NCI-H460 (cell line): Measurements from ENCODE around the gene HCAR2. TPM values are rescaled to one million over a fixed set of nuclear protein-coding genes. Genes with fewer than 3 reads are reported as not detected.
A peak's percentile ranks its signal among the peaks of the same experiment; 100 is the strongest.
"Not testable (repeated sequence)": the region's sequence is repeated elsewhere in the genome, so short reads cannot be mapped to it uniquely, and the experiment has no call there.

Source experiments
- DNase-seq: peaks from one replicate; pipeline ENCODE4 v3.0.0-alpha.2; 2016; ENCODE audit warnings: low read depth; ENCODE audit errors: extremely low read depth
- polyA plus RNA-seq: library from polyadenylated mRNA; depleted of rRNA; stranded (reverse); fragments of >200 nt; gene quantifications from 2 replicates; pipeline ENCODE4 v1.2.3, GENCODE V29; 2014; cell fraction: nucleus; rRNA removed
- total RNA-seq: library from RNA; depleted of rRNA; stranded (reverse); fragments of >200 nt; shearing (Covaris generic); gene quantifications from 2 replicates; pipeline ENCODE4 v1.2.3, GENCODE V29; 2014; rRNA removed

HCAR2 gene
- 0.17 TPM in 2 replicates for total RNA-seq
- polyA plus RNA-seq: not detected in 2 replicates

DNA sequence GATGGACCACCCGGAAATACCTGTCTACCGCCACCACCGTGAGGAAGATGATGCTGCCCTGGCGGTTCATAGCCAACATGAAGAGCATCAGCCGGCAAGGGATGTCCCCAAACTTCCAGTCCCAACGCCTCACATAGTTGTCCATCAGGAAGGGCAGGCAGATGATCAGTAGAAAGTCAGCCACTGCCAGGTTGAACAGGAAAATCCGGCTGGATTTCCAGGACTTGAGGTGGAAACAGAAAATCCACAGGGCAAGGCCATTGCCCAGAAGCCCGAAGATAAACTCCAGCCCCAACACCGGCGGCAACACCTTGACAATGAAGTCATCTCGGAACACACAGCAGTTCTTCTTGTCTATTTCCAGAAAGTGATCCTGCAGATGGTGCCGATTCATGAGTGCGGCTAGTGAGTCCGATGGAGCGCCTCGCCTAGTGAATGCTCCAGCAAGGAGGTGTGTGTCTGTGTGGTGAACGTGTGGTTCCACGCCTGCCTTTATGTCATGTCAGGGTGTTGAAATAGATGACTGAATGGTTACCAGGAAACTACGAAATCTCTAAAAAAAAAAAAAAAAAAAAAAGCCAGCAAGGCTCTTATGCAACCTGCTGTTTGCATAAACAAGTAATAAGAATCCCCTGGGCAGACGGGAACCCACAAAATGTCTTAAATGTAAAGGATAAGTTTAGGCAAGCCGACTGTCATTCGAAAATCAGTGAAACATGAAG, at the start of gene HCAR2:
Gene HCAR2 (minus strand): TSS at position 468 of the 722 bp plus-strand sequence. CDS start 74 bp downstream, at position 394.
- not testable (repeated sequence) for DNase-seq

DNA sequence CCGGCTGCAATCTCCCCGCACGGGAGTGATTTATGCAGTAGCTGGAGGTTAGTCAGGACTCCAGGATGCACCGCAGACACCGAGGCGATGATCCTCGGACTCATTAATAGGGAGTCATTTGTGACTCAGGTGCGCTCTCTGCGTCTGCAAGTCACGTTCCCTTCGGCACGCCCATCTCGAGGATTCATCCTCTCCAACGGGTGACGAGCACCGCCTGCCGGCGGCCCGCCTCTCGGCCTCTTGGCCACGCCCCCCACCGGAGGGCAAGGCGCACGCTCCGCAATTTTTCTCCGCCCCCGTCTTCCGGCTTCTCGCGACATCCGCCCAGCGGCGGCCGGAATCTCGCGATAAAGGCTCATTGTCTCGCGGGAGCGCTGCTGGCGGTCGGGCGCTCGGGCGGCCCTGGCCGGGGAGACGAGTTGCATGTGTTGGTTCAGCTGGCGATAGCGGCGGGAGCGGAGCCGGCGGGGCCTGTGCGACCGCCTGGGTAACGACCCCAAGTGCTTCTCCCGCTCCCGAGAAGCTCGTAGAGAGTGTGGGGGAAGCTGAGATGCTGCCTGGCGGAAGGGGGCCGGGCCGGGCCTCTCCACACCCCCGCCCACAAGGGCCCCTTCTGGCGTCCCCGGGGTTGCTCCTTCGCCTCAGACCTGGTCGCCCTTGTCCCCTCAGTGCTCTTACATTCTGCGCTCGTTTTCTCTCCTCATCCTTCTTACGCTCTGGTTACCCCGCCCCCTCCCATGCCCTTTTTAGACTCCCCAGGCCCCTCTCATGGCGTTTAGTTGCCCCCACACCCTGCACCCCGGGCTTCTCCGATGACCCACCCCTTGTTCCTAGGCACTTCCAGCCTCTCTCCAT, 49.5 kb upstream of the HCAR2 start, which contains the start of gene DENR:
Gene DENR (plus strand): TSS at position 361 of the 855 bp plus-strand sequence. CDS start 878 bp downstream, outside the sequence.
- peak; percentile 97 for DNase-seq

DNA sequence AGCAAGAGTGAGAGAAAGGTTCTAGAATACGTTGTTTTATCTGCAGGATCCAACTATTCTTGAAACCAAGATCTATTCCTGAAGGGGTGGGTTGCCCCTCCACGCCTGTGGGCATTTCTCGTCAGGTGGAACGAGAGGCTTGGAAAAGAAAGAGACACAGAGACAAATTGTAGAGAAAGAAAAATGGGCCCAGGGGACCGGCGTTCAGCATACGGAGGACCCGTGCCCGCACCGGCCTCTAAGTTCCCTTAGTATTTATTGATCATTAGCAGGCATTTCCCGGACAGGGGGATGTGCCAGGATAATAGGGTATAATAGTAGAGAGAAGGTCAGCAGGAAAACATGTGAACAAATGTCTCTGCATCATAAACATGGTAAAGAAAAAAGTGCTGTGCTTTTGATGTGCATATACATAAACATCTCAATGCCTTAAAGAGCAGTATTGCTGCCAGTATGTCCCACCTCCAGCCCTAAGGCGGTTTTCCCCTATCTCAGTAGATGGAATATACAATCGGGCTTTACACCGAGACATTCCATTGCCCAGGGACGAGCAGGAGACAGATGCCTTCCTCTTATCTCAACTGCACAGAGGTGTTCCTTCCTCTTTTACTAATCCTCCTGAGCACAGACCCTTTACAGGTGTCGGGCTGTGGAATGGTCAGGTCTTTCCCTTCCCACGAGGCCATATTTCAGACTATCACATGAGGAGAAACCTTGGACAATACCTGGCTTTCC, 47.8 kb upstream of the HCAR2 start:
- not testable (repeated sequence) for DNase-seq

DNA sequence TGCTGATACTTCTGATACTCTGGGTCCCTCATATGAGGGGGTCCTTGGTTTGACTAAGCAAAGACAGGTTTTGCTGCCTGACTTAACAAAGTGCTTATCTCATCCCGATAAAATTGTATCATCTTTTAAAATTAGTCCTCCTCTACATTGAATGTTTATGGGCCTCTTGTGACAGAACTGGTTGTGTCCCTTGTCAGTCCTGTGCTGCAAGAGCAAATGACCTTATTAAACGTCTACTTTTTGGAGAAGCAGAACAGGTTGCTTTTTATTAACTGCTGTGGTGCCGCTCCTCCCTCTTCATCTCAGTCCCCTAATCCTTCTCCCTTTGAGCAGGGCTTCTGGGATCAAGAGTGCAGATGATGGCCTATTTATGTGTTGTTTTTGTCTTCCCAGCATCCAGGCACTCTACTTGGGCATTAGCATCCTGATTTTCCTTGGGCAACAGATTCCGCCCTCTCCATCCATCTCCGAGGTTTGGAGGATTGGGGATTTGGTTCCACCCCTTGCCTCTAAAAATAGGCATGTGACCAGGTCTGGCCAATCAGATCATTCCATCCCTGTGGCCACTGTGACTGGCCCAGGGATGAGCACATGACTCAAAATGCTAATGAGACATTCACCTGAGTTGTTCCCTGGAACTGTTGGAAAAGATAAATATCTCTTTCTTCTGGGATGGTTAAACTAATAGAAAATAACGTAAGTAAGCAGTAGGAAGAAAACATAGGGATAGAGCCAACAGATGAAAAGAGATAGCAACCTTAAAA, 46.6 kb upstream of the HCAR2 start:
- no peak for DNase-seq

DNA sequence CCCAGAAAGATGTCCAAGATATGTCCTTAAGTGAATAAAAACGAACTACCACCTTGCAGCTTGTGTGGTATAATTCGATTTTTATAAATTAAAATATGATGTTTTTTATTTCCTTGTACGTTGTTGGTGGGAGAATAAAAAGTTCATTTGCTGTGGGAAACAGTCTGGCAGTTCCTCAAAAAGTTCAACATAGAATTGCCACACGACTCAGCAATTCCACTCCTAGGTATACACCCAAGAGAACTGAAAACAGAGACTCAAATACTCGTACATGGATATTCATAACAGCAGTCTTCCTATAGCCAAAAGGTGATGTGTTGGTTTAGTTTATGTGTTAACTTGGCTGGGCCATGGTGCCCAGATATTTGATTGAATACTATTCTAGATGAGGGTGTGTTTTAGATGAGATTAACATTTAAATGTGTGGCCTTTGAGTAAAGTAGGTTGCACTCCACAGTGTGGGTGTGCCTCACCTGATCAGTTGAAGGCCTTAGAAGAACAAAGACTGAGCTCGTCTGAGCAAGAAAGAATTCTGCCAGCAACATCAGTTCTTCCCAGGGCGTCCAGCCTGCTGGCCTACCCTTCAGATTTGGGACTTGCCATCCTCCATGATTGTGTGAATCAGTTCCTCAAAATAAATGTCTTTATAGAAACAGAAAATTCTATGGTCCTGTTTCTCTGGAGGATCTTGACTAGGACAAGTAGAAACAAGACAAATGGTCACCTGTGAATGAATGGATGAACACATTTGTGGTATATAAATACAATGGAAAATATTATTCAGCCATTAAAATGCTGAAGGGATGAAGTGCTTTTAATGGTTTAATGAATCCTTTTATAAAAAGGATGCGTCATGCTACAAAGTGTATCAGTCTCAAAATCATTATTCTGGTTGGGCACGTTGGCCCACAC, 44.3 kb upstream of the HCAR2 start:
- no peak for DNase-seq

DNA sequence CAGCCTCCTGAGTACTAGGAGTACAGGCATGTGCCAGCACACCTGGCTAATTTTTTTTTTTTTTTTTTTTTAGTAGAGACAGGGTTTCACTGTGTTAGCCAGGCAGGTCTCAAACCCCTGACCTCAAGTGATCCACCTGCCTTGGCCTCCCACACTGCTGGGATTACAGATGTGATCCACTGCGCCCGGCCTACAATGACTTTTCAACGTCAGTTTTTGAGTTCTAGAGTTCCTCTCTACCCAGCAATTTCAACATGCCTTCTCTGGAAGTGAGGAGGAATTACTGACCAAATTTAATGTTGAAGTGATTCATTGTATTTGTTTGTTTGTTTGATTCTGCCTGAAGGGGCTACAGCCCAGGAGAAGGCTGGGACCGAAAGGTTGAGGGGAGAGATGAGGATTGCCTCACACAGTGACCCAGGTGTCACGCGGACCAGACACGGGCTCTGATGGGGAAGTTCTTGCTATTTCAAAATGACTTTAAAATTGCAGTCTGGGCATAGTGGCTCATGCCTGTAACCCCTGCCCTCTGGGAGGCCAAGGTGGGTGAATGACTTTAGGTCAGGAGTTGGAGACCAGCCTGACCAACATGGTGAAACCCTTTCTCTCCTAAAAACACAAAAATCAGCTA, 40.9 kb upstream of the HCAR2 start:
- DNase-seq: no peak

DNA sequence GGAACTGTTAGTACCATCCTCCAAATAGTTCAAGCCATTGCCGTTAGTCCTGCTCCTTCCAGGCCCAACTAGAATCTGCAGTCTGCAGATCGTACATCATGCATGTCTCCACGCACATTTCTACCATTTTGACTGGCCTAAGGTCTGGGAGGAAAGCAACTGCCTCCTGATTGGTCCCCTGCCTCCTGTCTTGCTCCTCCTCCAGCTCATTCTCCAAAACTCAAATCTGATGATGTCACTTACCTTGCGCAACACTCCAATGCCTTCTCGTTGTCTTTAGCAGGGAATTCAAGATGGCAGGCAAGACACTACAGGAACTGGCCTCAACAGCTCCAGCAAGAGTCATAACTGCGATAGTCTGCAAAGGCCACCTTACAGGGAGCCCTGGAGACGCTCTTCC, 37.2 kb upstream of the HCAR2 start:
- no peak for DNase-seq

DNA sequence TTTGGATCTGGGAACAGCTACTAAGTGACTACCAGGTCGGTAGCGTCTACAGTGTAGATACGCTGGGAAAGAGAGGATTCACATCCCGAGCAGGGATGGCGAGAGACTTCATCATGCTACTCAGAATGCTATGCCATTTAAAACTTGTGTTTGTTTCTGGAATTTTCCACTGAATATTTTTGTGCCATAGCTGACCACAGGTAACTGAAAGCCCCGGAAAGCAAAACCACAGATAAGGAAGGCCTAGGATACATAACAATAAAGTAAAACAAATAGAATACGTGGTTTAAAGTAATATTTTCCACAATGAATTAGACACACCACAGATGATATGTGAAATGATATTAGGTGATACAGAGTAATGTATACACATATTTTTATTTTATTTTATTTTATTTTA, 35.4 kb upstream of the HCAR2 start:
- no peak for DNase-seq

DNA sequence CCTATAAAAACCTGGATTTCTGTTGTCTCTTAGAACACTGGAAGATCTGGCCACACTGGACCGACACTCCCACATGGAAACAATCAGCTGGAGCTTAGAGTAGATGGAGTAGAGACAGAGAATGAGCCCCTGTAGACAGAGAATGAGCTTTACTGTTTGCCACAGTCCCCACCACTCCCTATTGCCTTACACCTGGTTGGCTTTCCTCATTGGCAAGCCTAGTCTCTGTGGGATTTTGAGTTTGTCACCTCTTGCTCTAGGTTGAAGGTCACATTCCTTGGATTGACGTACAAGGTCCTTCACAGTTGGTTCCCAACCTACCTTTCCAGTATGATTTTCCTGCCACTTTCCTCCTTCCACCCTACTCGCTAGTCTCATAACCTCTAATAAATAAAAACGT, 29.5 kb upstream of the HCAR2 start:
- no peak for DNase-seq

DNA sequence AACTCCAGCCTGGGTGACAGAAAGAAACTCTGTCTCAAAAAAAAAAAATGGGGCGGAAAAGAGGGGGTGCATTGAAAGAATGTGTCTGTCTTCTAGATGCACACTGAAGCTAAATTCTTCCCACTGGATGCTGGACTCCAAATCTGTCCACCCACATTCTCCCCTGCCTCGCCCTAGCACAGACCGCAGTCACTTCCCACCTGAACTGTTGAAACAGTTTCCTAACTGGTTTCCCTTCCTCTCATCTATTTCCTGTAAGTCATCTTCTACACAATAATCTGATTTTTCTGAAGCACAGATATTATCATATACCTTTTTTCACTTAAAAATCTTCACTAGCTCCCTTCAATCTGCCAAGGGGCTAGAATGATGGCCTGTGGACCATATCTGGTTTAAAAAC, 29.0 kb upstream of the HCAR2 start:
- no peak for DNase-seq

DNA sequence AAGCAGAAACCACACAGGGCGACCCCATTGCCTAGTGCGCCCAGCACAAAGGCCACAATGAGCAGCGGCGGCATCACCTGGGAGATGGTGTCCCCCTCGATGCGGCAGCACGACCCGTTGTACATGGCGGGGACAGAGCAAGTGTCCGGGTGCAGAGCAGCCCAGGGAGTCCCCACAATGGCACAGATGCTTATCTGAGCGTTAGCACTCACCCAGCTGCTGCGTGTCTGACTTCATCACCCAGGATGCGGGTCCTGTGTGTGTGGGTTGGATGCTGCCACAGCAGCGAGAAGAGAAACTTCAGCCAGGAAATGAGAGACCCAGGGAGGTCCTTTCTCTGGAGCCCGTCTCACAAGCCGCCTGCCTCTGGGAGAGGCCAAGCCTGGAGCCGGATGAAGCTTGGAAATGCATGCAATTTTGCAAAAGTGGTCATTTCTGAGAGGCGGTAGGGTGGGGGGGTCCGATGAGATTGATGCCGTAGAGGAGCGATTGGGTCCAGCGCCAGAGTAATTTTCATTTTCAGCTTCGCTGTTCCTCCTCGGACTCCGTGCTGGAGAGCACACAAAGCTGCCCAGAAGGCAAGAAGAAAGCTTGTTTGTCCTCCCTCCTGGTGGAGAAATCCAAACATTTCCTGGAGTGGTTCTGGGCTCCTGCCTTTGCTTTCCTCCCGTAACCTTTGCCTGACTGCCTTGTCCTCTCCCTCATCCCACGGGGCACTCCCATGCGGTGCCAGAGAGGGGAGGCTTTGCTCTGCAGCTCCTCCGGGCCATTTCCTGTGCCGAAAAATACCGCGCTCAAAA, 27.3 kb upstream of the HCAR2 start, which contains the start of gene HCAR1:
Gene HCAR1 (minus strand): TSS at position 630 of the 800 bp plus-strand sequence. CDS start 505 bp downstream, at position 125.
- no peak for DNase-seq

DNA sequence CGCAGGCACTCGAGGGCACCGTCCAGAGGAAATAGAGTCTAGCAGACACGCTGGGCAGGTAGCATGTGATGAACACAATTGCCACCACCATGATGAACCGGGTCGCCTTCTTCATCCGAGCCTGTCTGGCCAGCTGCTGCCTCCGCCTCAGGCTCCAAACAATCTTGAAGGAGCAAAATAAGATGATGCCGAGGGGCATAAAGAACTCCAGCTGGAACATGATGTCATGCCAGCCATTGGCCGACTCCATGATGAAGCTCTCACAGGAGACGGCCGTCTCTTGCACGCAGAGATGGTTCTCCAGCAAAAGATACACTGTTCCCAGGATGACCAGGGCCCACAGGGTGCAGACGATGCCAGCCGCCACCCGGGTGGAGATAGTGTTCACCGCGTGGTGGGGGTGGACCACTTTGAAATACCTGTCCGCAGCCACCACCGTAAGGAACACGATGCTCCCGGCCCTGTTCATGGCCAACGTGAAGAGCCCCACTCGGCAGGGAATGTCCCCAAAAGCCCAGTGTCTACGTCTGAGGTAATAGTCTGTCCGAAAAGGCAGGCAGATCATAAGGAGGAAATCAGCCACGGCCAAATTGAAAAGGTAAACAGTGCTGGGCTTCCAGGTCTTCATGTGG, 26.5 kb upstream of the HCAR2 start:
- DNase-seq: no peak

DNA sequence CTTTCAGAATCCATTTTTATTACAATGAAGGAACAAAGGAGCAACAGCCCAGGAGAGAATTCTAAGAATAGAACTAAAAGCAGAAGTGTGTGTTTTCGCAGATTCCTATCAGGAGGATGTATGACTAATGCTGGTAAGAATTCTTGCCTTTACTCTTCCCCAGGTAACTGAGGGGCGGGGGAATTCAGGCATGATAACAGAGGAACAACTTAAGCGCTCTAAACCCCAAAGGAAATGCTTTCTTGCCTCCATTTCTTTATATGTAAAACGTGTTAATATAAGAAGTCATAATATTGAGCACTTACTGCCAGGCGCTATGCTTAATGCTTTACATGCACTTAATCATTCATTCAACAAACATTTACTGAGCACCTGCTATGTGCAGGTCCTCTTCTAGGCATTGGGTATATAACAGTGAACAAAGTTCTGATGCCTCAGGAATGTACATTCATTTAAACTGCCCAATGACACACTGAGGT, 23.0 kb upstream of the HCAR2 start:
- DNase-seq: no peak

DNA sequence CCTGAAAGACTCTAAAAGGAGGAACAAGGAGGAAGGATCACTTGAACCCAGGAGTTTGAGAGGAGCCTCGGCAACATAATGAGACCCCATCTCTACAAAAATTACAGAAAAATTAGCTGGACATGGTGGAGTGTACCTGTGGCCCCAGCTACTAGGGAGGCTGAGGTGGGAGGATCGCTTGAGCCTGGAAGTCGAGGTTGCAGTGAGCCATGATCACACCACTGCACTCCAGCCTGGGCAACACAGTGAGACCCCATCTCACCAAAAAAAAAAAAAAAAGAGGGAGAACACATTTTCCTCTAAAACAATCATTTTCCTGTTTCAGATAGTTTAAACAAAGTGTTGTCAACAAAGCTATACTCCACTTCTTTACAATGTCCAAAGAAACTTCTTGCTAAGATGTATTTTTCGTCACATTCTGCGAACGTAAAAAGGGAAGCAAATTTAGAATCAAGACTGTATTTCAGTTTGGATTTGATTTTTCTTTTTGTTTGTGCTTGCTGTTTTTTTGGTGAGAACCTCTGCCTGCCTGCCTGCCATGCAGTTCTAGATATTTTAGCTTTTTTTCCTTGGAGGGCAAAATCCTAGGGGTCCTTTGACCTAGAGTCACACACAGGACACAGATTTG, 22.4 kb upstream of the HCAR2 start:
- no peak for DNase-seq

DNA sequence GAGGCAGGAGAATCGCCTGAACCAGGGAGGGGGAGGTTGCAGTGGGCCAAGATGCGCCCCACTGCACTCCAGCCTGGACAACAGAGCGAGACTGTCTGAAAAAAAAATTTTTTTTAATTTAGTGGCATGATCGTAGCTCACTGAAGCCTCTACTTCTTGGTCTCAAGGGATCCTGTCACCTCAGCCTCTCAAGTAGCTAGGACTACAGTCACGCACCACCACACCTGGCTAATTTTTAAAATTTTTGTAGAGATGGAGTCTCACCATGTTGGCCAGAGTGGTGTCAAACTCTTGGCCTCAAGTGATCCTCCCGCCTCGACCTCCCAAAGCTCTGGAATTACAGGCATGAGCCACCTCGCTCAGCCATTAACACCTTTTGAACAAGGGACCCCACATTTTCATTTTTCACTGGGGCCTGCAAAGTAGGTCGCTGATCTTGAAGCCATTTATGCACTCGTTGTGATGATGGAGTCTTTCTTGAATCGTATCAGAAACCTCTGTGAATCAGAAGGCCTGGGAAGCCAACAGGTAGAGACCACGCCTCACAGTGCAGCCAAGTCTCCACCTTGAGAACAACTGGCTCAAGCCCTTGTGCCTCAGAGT, 21.6 kb upstream of the HCAR2 start:
- no peak for DNase-seq

DNA sequence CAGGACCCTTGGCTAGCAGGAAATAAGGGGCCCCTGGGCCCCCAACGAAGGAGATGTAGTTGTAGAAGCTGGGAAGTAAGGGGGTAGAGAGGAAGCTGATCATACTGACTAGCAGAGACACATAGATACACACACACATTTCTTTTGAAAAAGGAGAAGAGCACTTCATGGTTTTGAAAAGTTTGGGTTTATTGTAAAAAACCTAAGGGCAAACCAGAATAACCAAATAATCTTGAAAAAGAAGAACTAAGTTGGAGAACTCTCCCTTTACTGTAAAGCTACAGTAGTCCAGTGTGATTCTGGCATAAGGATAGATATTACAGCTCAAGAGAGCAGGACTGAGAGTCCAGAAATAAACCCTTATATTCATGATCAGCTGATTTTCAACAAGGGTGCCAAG, 19.2 kb upstream of the HCAR2 start:
- DNase-seq: no peak
